Activated CD4-positive, alpha-beta T cell treated with anti-CD3 and anti-CD28 coated beads for 1 hour (primary cell): Measurements from ENCODE around the gene ESRRA.
A peak's percentile ranks its signal among the peaks of the same experiment; 100 is the strongest.
"Not testable (repeated sequence)": the region's sequence is repeated elsewhere in the genome, so short reads cannot be mapped to it uniquely, and the experiment has no call there.

ENCODE experiments used
- DNase-seq: peaks from one replicate; pipeline ENCODE4 v3.0.0-alpha.2; 2020

Gene ESRRA

GRCh38 chr11:64292460-64293254 is 12.7 kb upstream of the ESRRA start:
- no peak for DNase-seq

- DNase-seq: no peak
Measured at GRCh38 chr11:64294774-64295173, 10.6 kb upstream of the ESRRA start.

- DNase-seq: no peak
Measured at GRCh38 chr11:64295760-64296159, 9.6 kb upstream of the ESRRA start.

- DNase-seq: no peak
Measured at GRCh38 chr11:64296236-64296635, 9.1 kb upstream of the ESRRA start.

- DNase-seq: no peak
Measured at GRCh38 chr11:64296830-64297698, 8.3 kb upstream of the ESRRA start.

GRCh38 chr11:64297699-64298358 is 7.5 kb upstream of the ESRRA start:
- no peak for DNase-seq

GRCh38 chr11:64298966-64299846 is 6.1 kb upstream of the ESRRA start:
- DNase-seq: no peak

- no peak for DNase-seq
Measured at GRCh38 chr11:64299847-64300648, 5.3 kb upstream of the ESRRA start, which contains the start of gene CATSPERZ. Gene CATSPERZ, plus strand, starts transcription at chr11:64300358. Its CDS starts 53 bp downstream, at chr11:64300411.

GRCh38 chr11:64303109-64304031 is 2.0 kb upstream of the ESRRA start:
- DNase-seq: no peak

- DNase-seq: no peak
Measured at GRCh38 chr11:64304032-64304315, 1.4 kb upstream of the ESRRA start.

- DNase-seq: peak; percentile 86
Measured at GRCh38 chr11:64304316-64305072, 830 bp upstream of the ESRRA start.

GRCh38 chr11:64305691-64306562 is 603 bp downstream of the ESRRA start:
- DNase-seq: peak; percentile 63

- DNase-seq: no peak
Measured at GRCh38 chr11:64306563-64306875, 1.2 kb downstream of the ESRRA start.

GRCh38 chr11:64306876-64307622 is 1.7 kb downstream of the ESRRA start:
- no peak for DNase-seq

GRCh38 chr11:64307795-64308194 is 2.5 kb downstream of the ESRRA start:
- DNase-seq: not testable (repeated sequence)

- no peak for DNase-seq
Measured at GRCh38 chr11:64312947-64313346, 7.6 kb downstream of the ESRRA start.

- no peak for DNase-seq
Measured at GRCh38 chr11:64313491-64314145, 8.3 kb downstream of the ESRRA start.
